Measurements from ENCODE around the gene NLGN3. TPM values are rescaled to one million over a fixed set of nuclear protein-coding genes. Genes with fewer than 3 reads are reported as not detected.

NLGN3 gene
- total RNA-seq, 2 experiments from 2014 or later: 1.4 to 1.9 TPM

GRCh38 chrX:71214604-71215337 is 70.1 kb downstream of the NLGN3 start:
- Mint-ChIP-seq H3K27ac (no peak overlapping the region), H3K36me3 (no peaks in the 10 kb centered on the region), H3K4me1 (peaks cover 7% of the 10 kb centered on the region), H3K9me3 (no peaks in the 10 kb centered on the region), H3K27me3 (peaks cover 6% of the 10 kb centered on the region), H3K4me3 (no peak overlapping the region)
- ATAC-seq (ENCODE audit: low read depth) (no peak), DNase-seq (no peak)
- POLR2A ChIA-PET: no interaction called here

- Mint-ChIP-seq H3K9me3 (no peaks in the 10 kb centered on the region), H3K36me3 (no peaks in the 10 kb centered on the region), H3K27ac (no peak overlapping the region), H3K4me3 (no peak overlapping the region), H3K4me1 (peaks cover 7% of the 10 kb centered on the region), H3K27me3 (peaks cover 6% of the 10 kb centered on the region)
- POLR2A ChIA-PET: no interaction called here
- no peak for ATAC-seq (ENCODE audit: low read depth)
- no peak for DNase-seq
Measured at GRCh38 chrX:71215338-71215912, 70.8 kb downstream of the NLGN3 start.

- no peaks in the 10 kb centered on the region for H3K36me3 Mint-ChIP-seq
- POLR2A ChIA-PET: no interaction called here
- H3K4me3 Mint-ChIP-seq: no peak overlapping the region
- ATAC-seq (ENCODE audit: low read depth) (no peak), DNase-seq (no peak)
- peak overlapping the region; percentile 30 for H3K27ac Mint-ChIP-seq
- no peaks in the 10 kb centered on the region for H3K9me3 Mint-ChIP-seq
- peaks cover 6% of the 10 kb centered on the region for H3K27me3 Mint-ChIP-seq
- peaks cover 7% of the 10 kb centered on the region for H3K4me1 Mint-ChIP-seq
Measured at GRCh38 chrX:71216485-71216884, 71.8 kb downstream of the NLGN3 start.

GRCh38 chrX:71217298-71217697 is 72.7 kb downstream of the NLGN3 start:
- Mint-ChIP-seq H3K36me3 (no peaks in the 10 kb centered on the region), H3K9me3 (no peaks in the 10 kb centered on the region), H3K27me3 (peaks cover 6% of the 10 kb centered on the region), H3K4me1 (peaks cover 7% of the 10 kb centered on the region), H3K27ac (no peak overlapping the region), H3K4me3 (no peak overlapping the region)
- ATAC-seq (ENCODE audit: low read depth) (no peak), DNase-seq (no peak)
- POLR2A ChIA-PET: no interaction called here

Other genes starting within 250 kb of the NLGN3 start
- gene TEX11, start 236.1 kb upstream of the NLGN3 start, total RNA-seq: not detected
- gene SLC7A3, start 213.7 kb upstream of the NLGN3 start, total RNA-seq: under 1 TPM; 0.60 to 0.86 TPM
- 10 to 100 TPM; 36.8 to 38.7 TPM for gene SNX12, start 76.5 kb upstream of the NLGN3 start, total RNA-seq
- gene FOXO4, start 49.0 kb upstream of the NLGN3 start, total RNA-seq: 10 to 100 TPM; 22.1 to 24.9 TPM
- 10 to 100 TPM; 26.7 to 30.6 TPM for gene CXorf65, start 38.1 kb upstream of the NLGN3 start, total RNA-seq
- 100 to 1,000 TPM; 389 to 395 TPM for gene IL2RG, start 33.3 kb upstream of the NLGN3 start, total RNA-seq
- gene MED12, start 26.2 kb upstream of the NLGN3 start, total RNA-seq: 10 to 100 TPM; 64.7 to 77.1 TPM
- under 1 TPM in 1 of 2 experiments, not detected in 1; 0.26 TPM for gene GJB1, start 78.4 kb downstream of the NLGN3 start, total RNA-seq
- gene ZMYM3, start 109.3 kb downstream of the NLGN3 start, total RNA-seq: 10 to 100 TPM; 38.9 to 39.3 TPM
- 100 to 1,000 TPM; 438 to 466 TPM for gene NONO, start 138.8 kb downstream of the NLGN3 start, total RNA-seq
- 1 to 10 TPM; 4.9 to 6.6 TPM for gene ITGB1BP2, start 156.9 kb downstream of the NLGN3 start, total RNA-seq
- 10 to 100 TPM; 64.7 to 66.8 TPM for gene TAF1, start 221.5 kb downstream of the NLGN3 start, total RNA-seq